ENCODE data around the gene UIMC1.

DNA sequence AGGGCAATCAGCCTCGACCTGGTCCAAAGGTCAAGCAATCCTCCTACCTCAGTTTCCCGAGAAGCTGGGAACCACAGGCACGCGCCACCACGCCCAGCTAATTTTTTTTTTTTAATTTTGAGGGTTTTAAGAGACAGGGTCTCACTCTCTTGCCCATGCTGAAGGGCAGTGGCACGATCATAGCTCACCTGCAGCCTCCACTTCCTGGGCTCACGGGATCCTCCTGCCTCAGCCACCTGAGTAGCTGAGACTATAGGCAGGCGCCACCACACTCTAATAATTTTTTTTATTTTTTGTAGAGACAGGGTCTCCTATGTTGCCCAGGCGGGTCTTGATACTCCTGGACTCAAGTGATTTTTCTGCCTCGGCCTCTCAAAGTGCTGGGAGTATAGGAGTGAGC lies 1.6 kb downstream of the UIMC1 start:
- TF ChIP-seq, protein P1, sequence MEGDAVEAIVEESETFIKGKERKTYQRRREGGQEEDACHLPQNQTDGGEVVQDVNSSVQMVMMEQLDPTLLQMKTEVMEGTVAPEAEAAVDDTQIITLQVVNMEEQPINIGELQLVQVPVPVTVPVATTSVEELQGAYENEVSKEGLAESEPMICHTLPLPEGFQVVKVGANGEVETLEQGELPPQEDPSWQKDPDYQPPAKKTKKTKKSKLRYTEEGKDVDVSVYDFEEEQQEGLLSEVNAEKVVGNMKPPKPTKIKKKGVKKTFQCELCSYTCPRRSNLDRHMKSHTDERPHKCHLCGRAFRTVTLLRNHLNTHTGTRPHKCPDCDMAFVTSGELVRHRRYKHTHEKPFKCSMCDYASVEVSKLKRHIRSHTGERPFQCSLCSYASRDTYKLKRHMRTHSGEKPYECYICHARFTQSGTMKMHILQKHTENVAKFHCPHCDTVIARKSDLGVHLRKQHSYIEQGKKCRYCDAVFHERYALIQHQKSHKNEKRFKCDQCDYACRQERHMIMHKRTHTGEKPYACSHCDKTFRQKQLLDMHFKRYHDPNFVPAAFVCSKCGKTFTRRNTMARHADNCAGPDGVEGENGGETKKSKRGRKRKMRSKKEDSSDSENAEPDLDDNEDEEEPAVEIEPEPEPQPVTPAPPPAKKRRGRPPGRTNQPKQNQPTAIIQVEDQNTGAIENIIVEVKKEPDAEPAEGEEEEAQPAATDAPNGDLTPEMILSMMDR (conservative IDR thresholded peaks at IDR 0.05; ENCODE audit: low read depth, low read length): no peak
- no peak for TF ChIP-seq EZH2 (IDR thresholded peaks at IDR 0.05; ENCODE audit: borderline replicate concordance, low read depth, low read length, poor library complexity, severe bottlenecking)

Data from A673 (cell line).